ENCODE measurements around the gene ICE1.
"Not testable (repeated sequence)": the region's sequence is repeated elsewhere in the genome, so short reads cannot be mapped to it uniquely, and the experiment has no call there.

The ICE1 gene

GRCh38 chr5:5421961-5422818 lies at the start of gene ICE1:
Gene ICE1, plus strand, starts transcription at chr5:5422677. Its CDS starts 239 bp downstream, at chr5:5422916.
- peak; percentile 98 for DNase-seq (ENCODE audit: low read depth)

- DNase-seq (ENCODE audit: low read depth) = no peak
Measured at GRCh38 chr5:5372930-5373329, 49.5 kb upstream of the ICE1 start.

- DNase-seq (ENCODE audit: low read depth) = peak; percentile 25
Measured at GRCh38 chr5:5373351-5373989, 49.0 kb upstream of the ICE1 start.

- peak; percentile 63 for DNase-seq (ENCODE audit: low read depth)
Measured at GRCh38 chr5:5374009-5374715, 48.3 kb upstream of the ICE1 start.

GRCh38 chr5:5377780-5378179 lies 44.7 kb upstream of the ICE1 start:
- no peak for DNase-seq (ENCODE audit: low read depth)

- DNase-seq (ENCODE audit: low read depth) = no peak
Measured at GRCh38 chr5:5378531-5378930, 43.9 kb upstream of the ICE1 start.

GRCh38 chr5:5380298-5380697 lies 42.2 kb upstream of the ICE1 start:
- DNase-seq (ENCODE audit: low read depth) = no peak

- DNase-seq (ENCODE audit: low read depth) = no peak
Measured at GRCh38 chr5:5381310-5381913, 41.1 kb upstream of the ICE1 start.

- DNase-seq (ENCODE audit: low read depth) = no peak
Measured at GRCh38 chr5:5383461-5383860, 39.0 kb upstream of the ICE1 start.

GRCh38 chr5:5384660-5385330 lies 37.7 kb upstream of the ICE1 start:
- DNase-seq (ENCODE audit: low read depth) = no peak

- DNase-seq (ENCODE audit: low read depth) = no peak
Measured at GRCh38 chr5:5385331-5385662, 37.2 kb upstream of the ICE1 start.

GRCh38 chr5:5386329-5386728 lies 36.1 kb upstream of the ICE1 start:
- no peak for DNase-seq (ENCODE audit: low read depth)

GRCh38 chr5:5387192-5387591 lies 35.3 kb upstream of the ICE1 start:
- DNase-seq (ENCODE audit: low read depth) = peak; percentile 19

- no peak for DNase-seq (ENCODE audit: low read depth)
Measured at GRCh38 chr5:5387777-5388176, 34.7 kb upstream of the ICE1 start.

- peak; percentile 60 for DNase-seq (ENCODE audit: low read depth)
Measured at GRCh38 chr5:5390121-5390869, 32.2 kb upstream of the ICE1 start.

- not testable (repeated sequence) for DNase-seq (ENCODE audit: low read depth)
Measured at GRCh38 chr5:5392504-5392903, 30.0 kb upstream of the ICE1 start.

GRCh38 chr5:5394384-5394986 lies 28.0 kb upstream of the ICE1 start:
- DNase-seq (ENCODE audit: low read depth) = peak; percentile 72

- DNase-seq (ENCODE audit: low read depth) = not testable (repeated sequence)
Measured at GRCh38 chr5:5395093-5395492, 27.4 kb upstream of the ICE1 start.

- DNase-seq (ENCODE audit: low read depth) = peak; percentile 22
Measured at GRCh38 chr5:5398071-5398470, 24.4 kb upstream of the ICE1 start.

GRCh38 chr5:5401095-5401494 lies 21.4 kb upstream of the ICE1 start:
- no peak for DNase-seq (ENCODE audit: low read depth)

- DNase-seq (ENCODE audit: low read depth) = no peak
Measured at GRCh38 chr5:5403741-5404140, 18.7 kb upstream of the ICE1 start.
